HG02852 (cell line): Measurements from ENCODE around the gene AUH.

Experiments used
- ATAC-seq: cut with Tn5 transposase; IDR thresholded peaks from one replicate; pipeline ENCODE4 v1.9.1; 2021; ENCODE audit warnings: mild to moderate bottlenecking, moderate library complexity; ENCODE audit not compliant: unreplicated experiment

The AUH gene

GRCh38 chr9:91193087-91193657, 168.5 kb downstream of the AUH start:
- peak; percentile 33 for ATAC-seq

GRCh38 chr9:91192381-91193086, 169.2 kb downstream of the AUH start:
- no peak for ATAC-seq

- no peak for ATAC-seq
These were observed 170.0 kb downstream of the AUH start for GRCh38 chr9:91191411-91192380.

DNA sequence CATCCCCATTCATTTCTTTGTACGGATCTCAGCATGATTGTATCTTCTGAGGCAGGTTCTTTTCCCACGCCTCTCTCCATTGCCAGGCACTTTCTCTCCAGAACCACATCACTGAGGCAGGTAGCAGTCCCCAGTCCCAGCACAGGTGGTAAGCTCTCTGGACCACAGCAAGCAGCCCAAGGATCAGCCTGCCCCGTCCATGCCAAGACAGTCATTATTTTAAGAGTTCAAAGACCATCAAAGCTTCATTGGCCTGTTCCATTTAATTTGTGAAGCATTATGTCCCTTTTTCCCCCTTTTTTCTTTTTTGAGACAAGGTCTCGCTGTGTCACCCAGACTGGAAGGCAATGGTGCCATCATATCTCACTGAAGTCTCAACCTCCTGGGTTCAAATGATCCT, 171.7 kb downstream of the AUH start:
- ATAC-seq = no peak

- ATAC-seq = no peak
These were observed 172.8 kb downstream of the AUH start for GRCh38 chr9:91188719-91189590.

DNA sequence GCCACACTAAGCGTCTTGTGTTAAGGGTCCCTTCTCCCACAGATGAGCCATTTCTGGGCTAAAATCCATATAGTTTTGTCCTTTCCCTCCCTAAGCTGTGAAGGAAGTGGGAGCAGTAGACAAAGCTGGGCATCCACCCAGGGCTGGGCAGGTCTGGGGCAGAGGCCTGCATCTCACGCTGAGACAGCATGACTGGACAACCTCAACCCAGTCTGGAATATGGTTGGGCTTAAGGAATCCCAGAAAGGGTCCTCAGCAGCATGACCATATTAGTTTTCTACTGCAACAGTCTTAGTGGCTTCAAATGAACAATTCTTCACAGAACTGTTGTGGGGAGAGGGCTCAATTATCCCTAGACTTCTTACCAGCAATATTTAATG, 173.8 kb downstream of the AUH start:
- no peak for ATAC-seq

DNA sequence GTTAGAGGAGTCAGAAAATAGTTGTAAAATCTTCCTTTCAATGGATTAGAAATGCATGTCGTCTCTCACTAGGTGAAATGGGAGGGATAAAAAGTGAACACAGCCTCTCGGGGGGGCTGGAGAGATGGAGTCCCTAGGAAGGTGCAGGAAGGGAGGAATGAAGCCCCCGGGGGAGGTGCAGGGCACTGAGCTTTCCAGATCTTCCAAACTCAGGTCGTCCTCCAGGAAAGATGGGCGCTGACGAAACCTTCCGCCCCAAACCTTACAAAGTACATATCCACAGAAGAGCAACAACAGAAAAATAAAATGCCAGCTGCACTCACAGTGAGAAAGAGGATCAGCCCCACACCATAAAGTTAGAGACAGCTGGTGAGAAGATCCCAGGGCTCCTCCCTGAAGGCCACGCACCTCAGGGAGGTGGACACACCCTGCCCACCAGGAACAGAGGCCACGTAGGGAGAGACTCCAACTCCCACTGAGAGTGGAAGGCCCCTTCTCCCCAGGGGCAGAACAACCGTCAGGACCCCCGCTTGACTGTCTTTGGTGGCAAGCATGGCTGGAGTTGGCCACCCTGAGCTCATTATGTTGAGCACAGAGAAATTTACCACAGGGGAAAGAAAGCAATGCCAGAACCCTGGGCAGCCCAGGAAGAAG, 174.3 kb downstream of the AUH start:
- ATAC-seq = no peak

DNA sequence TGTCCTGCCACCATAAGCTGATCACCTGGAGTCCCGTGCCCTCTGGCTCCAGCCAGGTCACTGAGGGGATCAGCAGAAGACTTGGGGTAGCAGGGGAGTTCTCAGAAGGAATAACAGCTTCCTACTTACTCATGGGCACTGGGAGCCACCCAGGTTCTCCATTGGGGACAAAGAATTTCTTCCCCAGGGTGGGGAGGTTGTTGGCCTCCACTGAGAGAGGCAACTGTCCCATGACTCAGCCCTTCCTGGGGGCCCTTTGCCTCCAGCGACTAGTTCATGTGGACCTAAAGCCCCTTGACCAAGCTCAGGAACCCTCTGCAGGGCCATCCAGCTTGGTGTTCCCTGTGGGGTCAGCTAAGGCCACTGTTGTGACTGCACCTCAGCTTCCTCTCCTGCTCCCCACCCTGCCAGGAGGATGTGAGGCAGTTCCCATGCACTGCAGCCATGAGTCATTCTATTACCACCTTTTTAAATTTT, 175.0 kb downstream of the AUH start:
- no peak for ATAC-seq

DNA sequence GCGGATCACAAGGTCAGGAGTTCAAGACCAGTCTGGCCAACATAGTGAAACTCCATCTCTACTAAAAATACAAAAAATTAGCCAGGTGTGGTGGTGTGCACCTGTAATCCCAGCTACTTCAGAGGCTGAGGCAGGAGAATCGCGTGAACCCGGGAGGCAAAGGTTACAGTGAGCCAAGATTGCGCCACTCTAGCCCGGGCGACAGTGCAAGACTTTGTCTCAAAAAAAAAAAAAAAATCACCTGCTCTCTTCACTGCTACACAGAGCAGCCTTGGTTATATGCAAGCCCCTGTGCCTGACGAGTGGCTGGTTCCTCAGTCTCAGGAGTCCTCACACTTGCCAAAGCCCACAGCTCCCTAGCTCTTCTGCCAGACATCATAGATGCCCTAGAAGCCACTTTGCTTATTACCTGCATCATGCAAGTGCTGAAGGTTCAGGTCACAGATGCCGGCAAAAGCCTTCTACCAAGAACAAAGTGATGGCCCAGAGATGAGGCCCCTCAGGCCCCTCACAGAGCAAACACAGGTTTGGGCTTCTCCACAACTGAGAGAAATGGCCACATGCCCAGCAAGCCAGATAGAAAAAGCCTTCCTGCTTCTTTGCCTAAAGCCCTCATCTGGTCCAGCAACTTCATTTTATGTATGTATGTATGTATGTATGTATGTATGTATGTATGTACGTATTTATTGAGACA, 176.4 kb downstream of the AUH start:
- no peak for ATAC-seq

- no peak for ATAC-seq
These were observed 179.1 kb downstream of the AUH start for GRCh38 chr9:91182429-91183225.

GRCh38 chr9:91181541-91181940, 180.2 kb downstream of the AUH start:
- ATAC-seq = no peak

DNA sequence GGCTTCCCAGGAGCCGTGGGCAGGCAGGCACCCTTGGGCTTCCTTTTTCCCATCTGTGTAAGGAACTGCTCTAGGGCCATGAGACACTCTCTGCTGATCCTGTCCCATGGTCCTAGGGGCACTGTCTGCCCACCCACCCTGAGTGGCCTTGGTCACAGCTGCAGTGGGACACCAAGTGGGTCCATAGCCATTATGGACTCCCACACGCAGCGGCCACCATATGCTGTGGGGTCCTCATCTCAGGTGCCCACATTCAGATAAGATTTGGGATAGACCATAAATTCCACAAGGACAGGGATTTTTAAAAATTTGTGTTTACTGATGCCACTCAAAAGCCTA, 180.8 kb downstream of the AUH start:
- ATAC-seq = no peak

- ATAC-seq = no peak
These were observed 181.3 kb downstream of the AUH start for GRCh38 chr9:91180240-91180929.

GRCh38 chr9:91179237-91180138, 182.2 kb downstream of the AUH start:
- no peak for ATAC-seq

DNA sequence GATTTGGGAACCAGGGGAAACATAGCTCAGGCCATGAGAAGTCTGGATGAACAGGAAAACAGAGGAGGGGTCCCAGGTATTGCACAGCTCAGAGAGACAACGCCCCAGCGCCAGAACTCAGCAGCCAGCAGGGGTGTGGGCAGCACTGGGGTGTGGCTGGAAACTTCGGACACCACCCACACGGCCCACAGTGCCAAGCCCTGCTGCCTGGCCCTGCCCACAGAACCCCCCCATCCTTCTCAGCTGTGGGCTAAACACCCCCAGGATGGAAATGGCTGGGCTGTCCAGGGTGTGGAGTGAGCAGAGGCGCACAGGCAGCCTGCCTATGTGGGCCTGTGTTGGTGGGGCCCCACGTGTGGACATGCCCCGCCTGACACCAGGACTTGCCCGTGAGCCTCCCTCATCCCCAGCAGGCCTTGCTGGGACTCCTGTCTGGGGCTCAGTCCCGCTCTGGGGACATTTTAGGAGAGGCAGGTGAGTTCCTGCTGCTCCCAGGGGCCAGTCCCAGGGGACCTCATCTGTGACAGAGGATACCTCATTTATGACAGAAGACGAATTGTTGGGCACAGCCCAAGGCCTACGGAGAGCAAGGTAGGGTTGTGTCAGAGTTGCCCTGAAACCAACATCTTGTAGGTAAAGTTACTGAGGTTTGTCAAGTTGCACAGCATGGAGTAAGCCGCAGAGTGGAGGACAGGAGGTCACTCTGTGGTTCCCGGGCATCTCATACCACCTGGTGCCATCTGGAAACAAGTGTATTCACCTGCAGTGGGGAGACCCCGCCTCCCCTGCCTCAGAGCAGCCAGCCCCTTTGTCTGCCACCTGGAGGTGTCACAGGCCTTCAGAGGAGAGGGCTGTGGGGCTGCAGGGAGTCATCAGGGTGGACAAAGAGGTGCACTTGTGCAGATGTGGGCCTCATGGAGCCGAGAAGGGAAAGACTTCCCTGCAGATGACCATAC, 183.2 kb downstream of the AUH start:
- no peak for ATAC-seq

DNA sequence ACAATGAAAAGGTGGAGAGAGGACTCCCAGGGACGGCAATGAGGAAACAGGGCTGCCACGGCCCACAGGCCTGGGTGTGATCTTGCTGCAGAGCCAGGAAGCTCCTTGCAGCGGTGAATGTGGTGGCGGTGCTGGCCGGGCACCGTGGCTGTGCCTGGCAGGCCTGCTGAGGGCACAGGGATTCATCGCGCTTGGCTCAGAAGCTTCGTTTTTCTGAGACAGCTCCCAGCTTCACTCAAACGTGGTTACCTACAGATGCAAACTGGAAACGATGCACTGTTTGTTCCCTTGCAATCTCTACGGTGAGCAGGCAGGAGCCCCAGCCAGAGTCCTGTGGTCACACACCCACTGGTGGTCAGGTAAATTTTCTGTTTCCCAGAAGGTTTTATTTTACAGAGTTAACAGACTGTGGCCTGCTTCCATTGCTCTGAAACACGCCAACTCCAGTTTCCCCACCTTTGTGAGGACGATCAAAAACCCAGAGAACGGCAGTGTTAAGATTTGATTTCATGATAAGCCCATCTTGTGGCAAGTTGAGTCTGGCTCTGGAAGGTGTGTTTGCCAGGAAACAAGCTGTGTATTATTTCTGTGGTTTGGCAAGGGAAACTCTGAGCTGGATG, 183.9 kb downstream of the AUH start:
- ATAC-seq = no peak
